Measurements from ENCODE around the gene TTC17. TPM values are rescaled to one million over a fixed set of nuclear protein-coding genes. Genes with fewer than 3 reads are reported as not detected.

Gene TTC17
- total RNA-seq, 1 experiment from 2014 or later, result 92.7 TPM

- Mint-ChIP-seq H3K9me3 (ENCODE audit: unreplicated experiment) (no peaks in the 10 kb centered on the region), H3K4me3 (ENCODE audit: unreplicated experiment) (no peak overlapping the region), H3K27ac (ENCODE audit: low read depth, unreplicated experiment) (no peak overlapping the region), H3K36me3 (ENCODE audit: insufficient read depth, unreplicated experiment) (no peaks in the 10 kb centered on the region), H3K4me1 (ENCODE audit: insufficient read depth, unreplicated experiment) (peaks cover 11% of the 10 kb centered on the region), H3K27me3 (ENCODE audit: insufficient read depth, unreplicated experiment) (no peaks in the 10 kb centered on the region)
- ChIA-PET CTCF (interaction anchor here (0.6 kb wide), 1 partner anchor 823 kb away, joined by 3 read pairs; no protein-coding TSS in a partner anchor), POLR2A (no interaction called here)
- no peak for DNase-seq (ENCODE audit: unreplicated experiment)
- intact Hi-C loops (cut with micrococcal nuclease), result no loop called here
- BruUV-seq (replicated peaks), result no TSS peak
- TF ChIP-seq CTCF (IDR thresholded peaks at IDR 0.05; ENCODE audit: unreplicated experiment), result no peak
Measured at GRCh38 chr11:43354311-43354710, 4.4 kb upstream of the TTC17 start.

GRCh38 chr11:43356336-43356735, 2.4 kb upstream of the TTC17 start:
- CTCF ChIA-PET, result interaction anchor here (1.4 kb wide), 2 partner anchors 21 to 41 kb away, joined by 3 to 4 read pairs; no protein-coding TSS in a partner anchor
- H3K4me1 Mint-ChIP-seq (ENCODE audit: insufficient read depth, unreplicated experiment), result peaks cover 11% of the 10 kb centered on the region
- POLR2A ChIA-PET, result no interaction called here
- no peaks in the 10 kb centered on the region for H3K27me3 Mint-ChIP-seq (ENCODE audit: insufficient read depth, unreplicated experiment)
- H3K27ac Mint-ChIP-seq (ENCODE audit: low read depth, unreplicated experiment), result no peak overlapping the region
- H3K4me3 Mint-ChIP-seq (ENCODE audit: unreplicated experiment), result no peak overlapping the region
- no peaks in the 10 kb centered on the region for H3K36me3 Mint-ChIP-seq (ENCODE audit: insufficient read depth, unreplicated experiment)
- DNase-seq (ENCODE audit: unreplicated experiment), result no peak
- TF ChIP-seq CTCF (IDR thresholded peaks at IDR 0.05; ENCODE audit: unreplicated experiment), result no peak
- intact Hi-C loops (cut with micrococcal nuclease), result no loop called here
- BruUV-seq (replicated peaks), result no TSS peak
- no peaks in the 10 kb centered on the region for H3K9me3 Mint-ChIP-seq (ENCODE audit: unreplicated experiment)

GRCh38 chr11:43358279-43358800, 380 bp upstream of the TTC17 start:
- no peak for TF ChIP-seq CTCF (IDR thresholded peaks at IDR 0.05; ENCODE audit: unreplicated experiment)
- no peak for DNase-seq (ENCODE audit: unreplicated experiment)
- peaks cover 11% of the 10 kb centered on the region for H3K4me1 Mint-ChIP-seq (ENCODE audit: insufficient read depth, unreplicated experiment)
- intact Hi-C loops (cut with micrococcal nuclease), result no loop called here
- ChIA-PET POLR2A (interaction anchor here (0.7 to 4.9 kb wide), 18 partner anchors 10 to 61 kb away, joined by 3 to 64 read pairs (median 6); partner anchors contain the start of gene API5), CTCF (interaction anchor here (0.6 to 1.9 kb wide), 7 partner anchors 9 to 737 kb away, joined by 3 to 4 read pairs (median 3); partner anchors contain the start of gene API5)
- H3K27ac Mint-ChIP-seq (ENCODE audit: low read depth, unreplicated experiment), result peak overlapping the region; percentile 97
- H3K4me3 Mint-ChIP-seq (ENCODE audit: unreplicated experiment), result peak overlapping the region; percentile 98
- no peaks in the 10 kb centered on the region for H3K27me3 Mint-ChIP-seq (ENCODE audit: insufficient read depth, unreplicated experiment)
- TSS peak; percentile 91 for BruUV-seq (replicated peaks)
- peaks cover 6% of the 10 kb centered on the region for H3K36me3 Mint-ChIP-seq (ENCODE audit: insufficient read depth, unreplicated experiment)
- no peaks in the 10 kb centered on the region for H3K9me3 Mint-ChIP-seq (ENCODE audit: unreplicated experiment)

- H3K27ac Mint-ChIP-seq (ENCODE audit: low read depth, unreplicated experiment), result peak overlapping the region; percentile 97
- H3K36me3 Mint-ChIP-seq (ENCODE audit: insufficient read depth, unreplicated experiment), result peaks cover 6% of the 10 kb centered on the region
- H3K4me1 Mint-ChIP-seq (ENCODE audit: insufficient read depth, unreplicated experiment), result peaks cover 11% of the 10 kb centered on the region
- CTCF ChIA-PET, result interaction anchor here (0.9 to 1.9 kb wide), 3 partner anchors 8 to 47 kb away, joined by 3 to 4 read pairs (median 4); partner anchors contain the start of gene API5
- no TSS peak for BruUV-seq (replicated peaks)
- DNase-seq (ENCODE audit: unreplicated experiment), result peak; percentile 36
- H3K9me3 Mint-ChIP-seq (ENCODE audit: unreplicated experiment), result no peaks in the 10 kb centered on the region
- intact Hi-C loops (cut with micrococcal nuclease), result no loop called here
- H3K4me3 Mint-ChIP-seq (ENCODE audit: unreplicated experiment), result peak overlapping the region; percentile 98
- H3K27me3 Mint-ChIP-seq (ENCODE audit: insufficient read depth, unreplicated experiment), result no peaks in the 10 kb centered on the region
- POLR2A ChIA-PET, result interaction anchor here (0.7 to 4.9 kb wide), 13 partner anchors 9 to 1570 kb away, joined by 3 to 64 read pairs (median 8); partner anchors contain the start of gene API5
- TF ChIP-seq CTCF (IDR thresholded peaks at IDR 0.05; ENCODE audit: unreplicated experiment), result no peak
Measured at GRCh38 chr11:43359422-43359818, 700 bp downstream of the TTC17 start.

Measured in MCF 10A (cell line).